DOHH2 (cell line): ENCODE data around the gene LACTBL1.

ENCODE experiments used
- H3F3A ChIP-seq: fragments of 200-600 bp; sonication (generic), shearing (Covaris generic); 2 replicates; pipeline ENCODE4 v1.6.0; 2016; ENCODE audit warnings: antibody characterized with exemption, mild to moderate bottlenecking; ENCODE audit not compliant: control insufficient read depth, insufficient read depth
- H3K27ac ChIP-seq: fragments of 200-600 bp; sonication (generic); 2 replicates; pipeline ENCODE4 v1.5.1; 2014; ENCODE audit warnings: low read depth, mild to moderate bottlenecking, low read length, moderate library complexity
- H3K27me3 ChIP-seq: fragments of 200-600 bp; sonication (generic); 2 replicates; pipeline ENCODE4 v1.6.1; 2014; ENCODE audit warnings: mild to moderate bottlenecking, low read length, mixed read lengths; ENCODE audit not compliant: control insufficient read depth
- H3K36me3 ChIP-seq: fragments of 200-600 bp; sonication (generic); 2 replicates; pipeline ENCODE4 v1.6.1; 2014; ENCODE audit warnings: mild to moderate bottlenecking, low read length, moderate library complexity, mixed read lengths; ENCODE audit not compliant: control insufficient read depth
- H3K4me1 ChIP-seq: fragments of 200-600 bp; sonication (generic); 2 replicates; pipeline ENCODE4 v1.6.1; 2014; ENCODE audit warnings: mild to moderate bottlenecking, low read length, mixed read lengths; ENCODE audit not compliant: control insufficient read depth
- H3K4me2 ChIP-seq: fragments of 200-600 bp; sonication (generic); 2 replicates; pipeline ENCODE4 v1.6.0; 2014; ENCODE audit warnings: mild to moderate bottlenecking, low read length, moderate library complexity
- H3K4me3 ChIP-seq: fragments of 200-600 bp; sonication (generic); 2 replicates; pipeline ENCODE4 v1.5.1; 2014; ENCODE audit warnings: mild to moderate bottlenecking, low read length, mixed read lengths
- H3K79me2 ChIP-seq: fragments of 200-600 bp; sonication (generic); 2 replicates; pipeline ENCODE4 v1.6.1; 2014; ENCODE audit warnings: mild to moderate bottlenecking, low read length, mixed read lengths; ENCODE audit not compliant: control insufficient read depth
- H3K9me2 ChIP-seq: fragments of 200-600 bp; sonication (generic); replicated peaks from 2 replicates; pipeline ENCODE4 v1.6.1; 2014; ENCODE audit warnings: mild to moderate bottlenecking, low read length, mixed read lengths; ENCODE audit not compliant: control insufficient read depth
- H3K9me3 ChIP-seq: fragments of 200-600 bp; sonication (generic); 2 replicates; pipeline ENCODE4 v1.6.1; 2014; ENCODE audit warnings: antibody characterized with exemption, low read length, mixed read lengths; ENCODE audit not compliant: control insufficient read depth, insufficient read depth
- H4K20me1 ChIP-seq: fragments of 200-600 bp; sonication (generic); 2 replicates; pipeline ENCODE4 v1.6.0; 2014; ENCODE audit warnings: low read depth, mild to moderate bottlenecking, antibody characterized with exemption, low read length, moderate library complexity; ENCODE audit not compliant: control insufficient read depth, insufficient read depth
- CTCF ChIP-seq: fragments of 200-600 bp; sonication (generic); IDR thresholded peaks from one replicate; pipeline ENCODE4 v1.5.1; 2014; ENCODE audit warnings: antibody characterized with exemption, mild to moderate bottlenecking, low read depth, low read length; ENCODE audit not compliant: poor library complexity, severe bottlenecking
- EZH2phosphoT487 ChIP-seq: fragments of 200-600 bp; sonication (generic); IDR thresholded peaks from 2 replicates; pipeline ENCODE4 v1.6.1; 2017; ENCODE audit warnings: borderline replicate concordance, mild to moderate bottlenecking, antibody characterized with exemption, low read length, moderate library complexity, mixed read lengths

The LACTBL1 gene

GRCh38 chr1:22918644-22919043 lies 54.0 kb downstream of the LACTBL1 start:
- Histone ChIP-seq H3F3A (no peaks in the 10 kb centered on the region), H3K4me2 (no peak overlapping the region)
- TF ChIP-seq EZH2phosphoT487 (no peak), CTCF (no peak)

GRCh38 chr1:22917989-22918388 lies 54.7 kb downstream of the LACTBL1 start:
- no peaks in the 10 kb centered on the region for H3K79me2 ChIP-seq
- TF ChIP-seq CTCF (no peak), EZH2phosphoT487 (no peak)
- H3K4me1 ChIP-seq: no peaks in the 10 kb centered on the region
- no peaks in the 10 kb centered on the region for H3F3A ChIP-seq
- H3K9me2 ChIP-seq: no peaks in the 10 kb centered on the region
- no peak overlapping the region for H3K4me3 ChIP-seq
- no peak overlapping the region for H3K4me2 ChIP-seq
- H3K9me3 ChIP-seq: no peaks in the 10 kb centered on the region
- H4K20me1 ChIP-seq: no peaks in the 10 kb centered on the region
- peaks cover 3% of the 10 kb centered on the region; the same call in 1 of the 2 replicates for H3K27me3 ChIP-seq
- H3K36me3 ChIP-seq: no peaks in the 10 kb centered on the region
- H3K27ac ChIP-seq: no peak overlapping the region

More at GRCh38 chr1:22918644-22919043, 54.0 kb downstream of the LACTBL1 start:
- H3K9me2 ChIP-seq: no peaks in the 10 kb centered on the region
- no peaks in the 10 kb centered on the region for H3K36me3 ChIP-seq
- H4K20me1 ChIP-seq: no peaks in the 10 kb centered on the region
- H3K79me2 ChIP-seq: no peaks in the 10 kb centered on the region
- H3K27me3 ChIP-seq: peaks cover 3% of the 10 kb centered on the region; the same call in 1 of the 2 replicates
- H3K27ac ChIP-seq: no peak overlapping the region
- H3K4me1 ChIP-seq: no peaks in the 10 kb centered on the region
- H3K4me3 ChIP-seq: no peak overlapping the region
- no peaks in the 10 kb centered on the region for H3K9me3 ChIP-seq

GRCh38 chr1:22916471-22916820 lies 56.2 kb downstream of the LACTBL1 start:
- H3K27ac ChIP-seq: no peak overlapping the region
- H3K9me3 ChIP-seq: no peaks in the 10 kb centered on the region
- no peaks in the 10 kb centered on the region for H3K9me2 ChIP-seq
- H3K4me1 ChIP-seq: no peaks in the 10 kb centered on the region
- no peak overlapping the region for H3K4me2 ChIP-seq
- no peaks in the 10 kb centered on the region for H3K79me2 ChIP-seq
- H4K20me1 ChIP-seq: no peaks in the 10 kb centered on the region
- no peaks in the 10 kb centered on the region for H3F3A ChIP-seq
- H3K36me3 ChIP-seq: no peaks in the 10 kb centered on the region
- peaks cover 3% of the 10 kb centered on the region; the same call in 1 of the 2 replicates for H3K27me3 ChIP-seq
- H3K4me3 ChIP-seq: no peak overlapping the region
- no peak for TF ChIP-seq CTCF
- TF ChIP-seq EZH2phosphoT487: no peak
